ENCODE data around the gene APBB1.
A peak's percentile ranks its signal among the peaks of the same experiment; 100 is the strongest.

The APBB1 gene

DNA sequence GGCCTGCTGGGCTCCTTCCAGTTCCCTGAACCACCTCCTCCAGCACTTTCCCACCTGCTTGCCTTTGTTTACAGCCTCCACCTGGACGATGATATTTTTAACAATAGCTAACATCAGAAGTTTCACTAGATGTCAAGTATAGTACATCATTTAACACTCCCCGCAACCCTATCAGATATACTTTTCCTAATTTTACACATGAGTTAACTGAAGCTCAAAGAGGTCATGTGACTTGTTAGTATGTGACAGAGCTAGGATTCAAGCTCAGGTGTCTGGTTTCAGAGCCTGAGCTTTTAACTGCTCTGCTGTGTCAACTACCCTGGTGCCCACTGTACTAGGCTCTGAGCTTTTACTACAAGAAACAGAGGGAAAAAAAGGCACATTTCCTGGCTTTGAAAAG lies 36.2 kb upstream of the APBB1 start:
- no peak overlapping the region for H3K4me3 Mint-ChIP-seq
- no peaks in the 10 kb centered on the region for H3K9me3 Mint-ChIP-seq
- TF ChIP-seq, protein P1, sequence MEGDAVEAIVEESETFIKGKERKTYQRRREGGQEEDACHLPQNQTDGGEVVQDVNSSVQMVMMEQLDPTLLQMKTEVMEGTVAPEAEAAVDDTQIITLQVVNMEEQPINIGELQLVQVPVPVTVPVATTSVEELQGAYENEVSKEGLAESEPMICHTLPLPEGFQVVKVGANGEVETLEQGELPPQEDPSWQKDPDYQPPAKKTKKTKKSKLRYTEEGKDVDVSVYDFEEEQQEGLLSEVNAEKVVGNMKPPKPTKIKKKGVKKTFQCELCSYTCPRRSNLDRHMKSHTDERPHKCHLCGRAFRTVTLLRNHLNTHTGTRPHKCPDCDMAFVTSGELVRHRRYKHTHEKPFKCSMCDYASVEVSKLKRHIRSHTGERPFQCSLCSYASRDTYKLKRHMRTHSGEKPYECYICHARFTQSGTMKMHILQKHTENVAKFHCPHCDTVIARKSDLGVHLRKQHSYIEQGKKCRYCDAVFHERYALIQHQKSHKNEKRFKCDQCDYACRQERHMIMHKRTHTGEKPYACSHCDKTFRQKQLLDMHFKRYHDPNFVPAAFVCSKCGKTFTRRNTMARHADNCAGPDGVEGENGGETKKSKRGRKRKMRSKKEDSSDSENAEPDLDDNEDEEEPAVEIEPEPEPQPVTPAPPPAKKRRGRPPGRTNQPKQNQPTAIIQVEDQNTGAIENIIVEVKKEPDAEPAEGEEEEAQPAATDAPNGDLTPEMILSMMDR (IDR thresholded peaks at IDR 0.05; ENCODE audit: unreplicated experiment in 3 of 3): no peak
- H3K27ac Mint-ChIP-seq: peak overlapping the region in 2 of 3 experiments; percentile 6 to 63
- peaks cover 21% of the 10 kb centered on the region for H3K36me3 Mint-ChIP-seq (ENCODE audit: low read depth)
- no peaks in the 10 kb centered on the region for H3K27me3 Mint-ChIP-seq (ENCODE audit: low read depth)
- peaks cover 8% of the 10 kb centered on the region for H3K4me1 Mint-ChIP-seq

DNA sequence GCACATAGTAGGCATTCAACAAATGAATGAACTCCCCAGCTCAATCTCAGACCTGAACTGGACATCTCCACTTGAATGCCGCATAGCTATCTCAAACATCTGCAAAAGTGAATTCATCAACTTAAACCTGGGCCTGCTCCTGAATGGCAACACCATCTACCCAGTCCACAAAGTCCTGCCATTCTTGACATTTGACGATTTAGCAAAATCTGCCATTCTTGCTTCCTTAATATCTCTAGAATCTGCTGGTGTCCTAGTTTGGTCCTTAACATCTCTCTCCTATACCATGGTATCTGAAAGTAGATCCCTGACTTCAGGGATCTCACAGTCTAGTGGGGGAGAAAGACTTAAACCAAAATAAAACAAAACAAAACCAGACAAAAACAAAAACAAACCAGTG lies 34.3 kb upstream of the APBB1 start:
- no peaks in the 10 kb centered on the region for H3K27me3 Mint-ChIP-seq (ENCODE audit: low read depth)
- TF ChIP-seq, protein P1 (IDR thresholded peaks at IDR 0.05; ENCODE audit: unreplicated experiment in 3 of 3): no peak
- H3K4me1 Mint-ChIP-seq: peaks cover 8% of the 10 kb centered on the region
- peaks cover 17% of the 10 kb centered on the region for H3K36me3 Mint-ChIP-seq (ENCODE audit: low read depth)
- no peak overlapping the region for H3K4me3 Mint-ChIP-seq
- H3K27ac Mint-ChIP-seq: no peak overlapping the region
- no peaks in the 10 kb centered on the region for H3K9me3 Mint-ChIP-seq

DNA sequence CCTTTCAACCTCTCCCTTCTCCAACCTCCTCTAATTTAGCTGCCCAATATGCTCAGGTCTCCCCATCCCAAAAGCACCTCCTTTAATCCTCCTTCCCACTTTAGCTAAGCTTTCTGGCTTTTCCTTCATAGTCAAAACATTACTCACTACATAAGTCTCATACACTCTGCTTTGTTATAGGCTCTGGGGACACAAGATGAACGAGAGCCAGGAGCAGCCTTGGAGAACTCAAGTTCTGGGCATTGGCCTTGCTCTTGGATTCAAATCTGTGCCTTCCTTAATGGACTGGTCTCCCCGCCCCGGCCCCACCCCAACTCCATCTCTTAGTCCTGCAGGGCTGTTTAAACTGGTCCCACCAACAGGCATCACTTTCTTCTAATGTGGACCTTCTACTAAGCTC lies 33.3 kb upstream of the APBB1 start:
- Mint-ChIP-seq H3K9me3 (no peaks in the 10 kb centered on the region), H3K4me3 (no peak overlapping the region), H3K36me3 (ENCODE audit: low read depth) (peaks cover 17% of the 10 kb centered on the region), H3K27me3 (ENCODE audit: low read depth) (no peaks in the 10 kb centered on the region), H3K27ac (no peak overlapping the region), H3K4me1 (peaks cover 8% of the 10 kb centered on the region)
- TF ChIP-seq, protein P1 (IDR thresholded peaks at IDR 0.05; ENCODE audit: unreplicated experiment in 3 of 3): no peak

DNA sequence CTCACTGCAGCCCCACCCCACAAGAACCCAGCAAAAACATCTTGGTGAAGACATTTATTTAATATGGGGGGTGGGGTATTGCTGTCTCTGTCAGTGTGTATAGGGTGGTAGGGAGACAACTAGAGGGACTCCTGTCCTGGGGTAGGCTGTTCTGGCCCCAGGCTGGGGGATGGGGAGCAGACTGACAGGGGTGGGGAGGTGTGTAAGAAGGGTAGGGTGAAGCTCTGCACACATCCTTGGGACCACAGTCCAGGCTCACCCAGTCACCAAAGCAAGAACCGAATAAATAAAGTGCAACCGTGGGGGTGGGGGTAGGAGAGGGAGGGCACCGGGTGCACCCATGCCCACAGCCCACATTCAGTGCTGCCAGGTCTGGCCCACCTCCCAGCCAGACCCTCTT lies 29.7 kb upstream of the APBB1 start:
- Mint-ChIP-seq H3K4me1 (no peaks in the 10 kb centered on the region), H3K27me3 (ENCODE audit: low read depth) (no peaks in the 10 kb centered on the region), H3K36me3 (ENCODE audit: low read depth) (peaks cover 6% of the 10 kb centered on the region), H3K9me3 (no peaks in the 10 kb centered on the region), H3K4me3 (no peak overlapping the region), H3K27ac (no peak overlapping the region)
- TF ChIP-seq, protein P1 (IDR thresholded peaks at IDR 0.05; ENCODE audit: unreplicated experiment in 3 of 3): no peak

DNA sequence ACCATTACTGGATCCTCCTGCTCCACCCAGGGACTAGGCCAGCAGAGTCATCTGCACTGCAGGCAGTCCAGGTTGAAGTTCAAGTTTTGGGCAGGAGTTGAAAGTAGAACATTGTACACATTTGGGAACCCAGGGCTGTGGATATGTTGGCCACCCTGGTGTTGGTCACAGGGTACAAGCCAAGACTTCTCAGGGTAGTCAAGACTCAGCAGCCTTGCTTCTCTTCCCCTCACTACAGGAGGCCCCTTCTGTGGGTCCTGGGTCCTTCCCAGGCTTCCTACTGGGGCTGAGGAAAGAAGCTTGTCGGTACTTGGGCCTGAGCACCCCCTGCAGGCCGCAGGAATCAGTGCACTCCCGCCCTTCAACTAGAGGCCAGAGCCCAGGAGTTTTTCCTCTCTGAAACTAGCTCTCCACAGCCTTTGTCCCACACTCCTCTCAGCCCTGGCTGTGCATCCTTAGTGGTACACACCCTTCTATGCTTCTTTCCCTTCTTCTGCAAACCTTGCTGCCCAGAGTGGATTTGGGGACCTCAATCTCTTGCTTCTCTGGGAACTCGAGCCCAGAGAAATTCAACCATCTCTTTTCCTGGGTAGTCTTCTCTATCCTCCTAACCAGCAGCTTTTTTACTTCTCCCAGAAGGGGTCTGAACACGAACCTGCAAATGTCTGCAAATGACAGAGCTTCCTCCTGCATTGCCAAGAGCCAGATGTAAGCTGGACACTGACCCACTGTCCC lies 24.5 kb upstream of the APBB1 start:
- Mint-ChIP-seq H3K27me3 (ENCODE audit: low read depth) (no peaks in the 10 kb centered on the region), H3K27ac (no peak overlapping the region), H3K9me3 (no peaks in the 10 kb centered on the region), H3K4me3 (no peak overlapping the region), H3K4me1 (no peaks in the 10 kb centered on the region), H3K36me3 (ENCODE audit: low read depth) (no peaks in the 10 kb centered on the region)
- TF ChIP-seq, protein P1 (IDR thresholded peaks at IDR 0.05; ENCODE audit: unreplicated experiment in 3 of 3): peak; percentile 72 to 76 (median 72)

DNA sequence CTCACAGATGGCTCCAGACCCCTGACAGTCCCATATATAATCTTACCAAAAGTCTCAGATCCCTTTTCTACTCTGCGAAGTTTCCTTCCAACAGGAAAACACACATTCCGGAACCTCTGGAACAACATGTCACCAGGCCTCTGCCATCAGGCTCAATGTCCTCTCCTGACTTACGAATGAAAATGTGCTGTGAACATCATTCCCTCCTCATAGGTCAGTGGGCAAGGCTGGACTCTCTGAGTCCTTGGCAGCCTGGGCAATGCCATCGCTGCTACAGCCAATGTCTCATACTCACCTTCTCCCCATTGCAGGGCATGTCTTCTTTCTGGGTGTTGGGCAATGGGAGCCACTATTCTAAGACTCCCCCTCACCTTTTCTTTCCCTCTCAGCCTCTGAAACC lies 23.5 kb upstream of the APBB1 start:
- TF ChIP-seq, protein P1 (IDR thresholded peaks at IDR 0.05; ENCODE audit: unreplicated experiment in 3 of 3): no peak
- Mint-ChIP-seq H3K4me3 (no peak overlapping the region), H3K9me3 (no peaks in the 10 kb centered on the region), H3K4me1 (no peaks in the 10 kb centered on the region), H3K27ac (no peak overlapping the region), H3K27me3 (ENCODE audit: low read depth) (no peaks in the 10 kb centered on the region), H3K36me3 (ENCODE audit: low read depth) (no peaks in the 10 kb centered on the region)

Measured in nephron (organoid).